ENCODE results near the gene PTPRCAP.

GRCh38 chr11:67423466-67423865, 14.0 kb downstream of the PTPRCAP start:
- no peak for TF ChIP-seq EHMT2 (IDR thresholded peaks at IDR 0.05)
- TF ChIP-seq ZBTB33 (CRISPR knock-in tag; IDR thresholded peaks at IDR 0.05): no peak
- no peak for TF ChIP-seq HEY1 (CRISPR knock-in tag; IDR thresholded peaks at IDR 0.05; ENCODE audit: borderline replicate concordance)
- TF ChIP-seq, protein P1, sequence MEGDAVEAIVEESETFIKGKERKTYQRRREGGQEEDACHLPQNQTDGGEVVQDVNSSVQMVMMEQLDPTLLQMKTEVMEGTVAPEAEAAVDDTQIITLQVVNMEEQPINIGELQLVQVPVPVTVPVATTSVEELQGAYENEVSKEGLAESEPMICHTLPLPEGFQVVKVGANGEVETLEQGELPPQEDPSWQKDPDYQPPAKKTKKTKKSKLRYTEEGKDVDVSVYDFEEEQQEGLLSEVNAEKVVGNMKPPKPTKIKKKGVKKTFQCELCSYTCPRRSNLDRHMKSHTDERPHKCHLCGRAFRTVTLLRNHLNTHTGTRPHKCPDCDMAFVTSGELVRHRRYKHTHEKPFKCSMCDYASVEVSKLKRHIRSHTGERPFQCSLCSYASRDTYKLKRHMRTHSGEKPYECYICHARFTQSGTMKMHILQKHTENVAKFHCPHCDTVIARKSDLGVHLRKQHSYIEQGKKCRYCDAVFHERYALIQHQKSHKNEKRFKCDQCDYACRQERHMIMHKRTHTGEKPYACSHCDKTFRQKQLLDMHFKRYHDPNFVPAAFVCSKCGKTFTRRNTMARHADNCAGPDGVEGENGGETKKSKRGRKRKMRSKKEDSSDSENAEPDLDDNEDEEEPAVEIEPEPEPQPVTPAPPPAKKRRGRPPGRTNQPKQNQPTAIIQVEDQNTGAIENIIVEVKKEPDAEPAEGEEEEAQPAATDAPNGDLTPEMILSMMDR (IDR thresholded peaks at IDR 0.05 in 2 of 3, conservative IDR thresholded peaks at IDR 0.05 in 1 of 3; ENCODE audit: insufficient read depth in 2 of 3, low read depth in 1 of 3, low read length in 3 of 3): no peak
- TF ChIP-seq ZBTB7A (IDR thresholded peaks at IDR 0.05; ENCODE audit: borderline replicate concordance, control insufficient read depth, low read depth, low read length): no peak
- TF ChIP-seq, protein P2, sequence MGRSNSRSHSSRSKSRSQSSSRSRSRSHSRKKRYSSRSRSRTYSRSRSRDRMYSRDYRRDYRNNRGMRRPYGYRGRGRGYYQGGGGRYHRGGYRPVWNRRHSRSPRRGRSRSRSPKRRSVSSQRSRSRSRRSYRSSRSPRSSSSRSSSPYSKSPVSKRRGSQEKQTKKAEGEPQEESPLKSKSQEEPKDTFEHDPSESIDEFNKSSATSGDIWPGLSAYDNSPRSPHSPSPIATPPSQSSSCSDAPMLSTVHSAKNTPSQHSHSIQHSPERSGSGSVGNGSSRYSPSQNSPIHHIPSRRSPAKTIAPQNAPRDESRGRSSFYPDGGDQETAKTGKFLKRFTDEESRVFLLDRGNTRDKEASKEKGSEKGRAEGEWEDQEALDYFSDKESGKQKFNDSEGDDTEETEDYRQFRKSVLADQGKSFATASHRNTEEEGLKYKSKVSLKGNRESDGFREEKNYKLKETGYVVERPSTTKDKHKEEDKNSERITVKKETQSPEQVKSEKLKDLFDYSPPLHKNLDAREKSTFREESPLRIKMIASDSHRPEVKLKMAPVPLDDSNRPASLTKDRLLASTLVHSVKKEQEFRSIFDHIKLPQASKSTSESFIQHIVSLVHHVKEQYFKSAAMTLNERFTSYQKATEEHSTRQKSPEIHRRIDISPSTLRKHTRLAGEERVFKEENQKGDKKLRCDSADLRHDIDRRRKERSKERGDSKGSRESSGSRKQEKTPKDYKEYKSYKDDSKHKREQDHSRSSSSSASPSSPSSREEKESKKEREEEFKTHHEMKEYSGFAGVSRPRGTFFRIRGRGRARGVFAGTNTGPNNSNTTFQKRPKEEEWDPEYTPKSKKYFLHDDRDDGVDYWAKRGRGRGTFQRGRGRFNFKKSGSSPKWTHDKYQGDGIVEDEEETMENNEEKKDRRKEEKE (IDR thresholded peaks at IDR 0.05; ENCODE audit: borderline replicate concordance in 1 of 2, control insufficient read depth in 1 of 2, low read depth in 2 of 2, low read length in 1 of 2): no peak
- no peak for TF ChIP-seq WHSC1 (IDR thresholded peaks at IDR 0.05; ENCODE audit: low read length)
- no peak for TF ChIP-seq FOXM1 (IDR thresholded peaks at IDR 0.05; ENCODE audit: low read depth)
- no peak for TF ChIP-seq FOXM1 (CRISPR knock-in tag; IDR thresholded peaks at IDR 0.05; ENCODE audit: low read depth)
- TF ChIP-seq SP2 (IDR thresholded peaks at IDR 0.05; ENCODE audit: extremely low read depth, low read depth, low read length, poor library complexity, severe bottlenecking): no peak
- TF ChIP-seq POLR2A (conservative IDR thresholded peaks at IDR 0.05): no peak
- TF ChIP-seq FOXJ3 (CRISPR knock-in tag; IDR thresholded peaks at IDR 0.05): no peak
- no peak for TF ChIP-seq MAX (CRISPR knock-in tag; IDR thresholded peaks at IDR 0.05)
- TF ChIP-seq PCBP2 (IDR thresholded peaks at IDR 0.05; ENCODE audit: low read depth, low read length, poor library complexity, severe bottlenecking): no peak
